ENCODE data around the gene MMP24OS.

Gene MMP24OS

GRCh38 chr20:35280523-35280922, 2.6 kb upstream of the MMP24OS start:
- no peak overlapping the region for H3K27ac ChIP-seq (replicated peaks)
- no peak for TF ChIP-seq SPI1 (IDR thresholded peaks at IDR 0.05; ENCODE audit: borderline replicate concordance, low read depth)
- TF ChIP-seq, protein P1, sequence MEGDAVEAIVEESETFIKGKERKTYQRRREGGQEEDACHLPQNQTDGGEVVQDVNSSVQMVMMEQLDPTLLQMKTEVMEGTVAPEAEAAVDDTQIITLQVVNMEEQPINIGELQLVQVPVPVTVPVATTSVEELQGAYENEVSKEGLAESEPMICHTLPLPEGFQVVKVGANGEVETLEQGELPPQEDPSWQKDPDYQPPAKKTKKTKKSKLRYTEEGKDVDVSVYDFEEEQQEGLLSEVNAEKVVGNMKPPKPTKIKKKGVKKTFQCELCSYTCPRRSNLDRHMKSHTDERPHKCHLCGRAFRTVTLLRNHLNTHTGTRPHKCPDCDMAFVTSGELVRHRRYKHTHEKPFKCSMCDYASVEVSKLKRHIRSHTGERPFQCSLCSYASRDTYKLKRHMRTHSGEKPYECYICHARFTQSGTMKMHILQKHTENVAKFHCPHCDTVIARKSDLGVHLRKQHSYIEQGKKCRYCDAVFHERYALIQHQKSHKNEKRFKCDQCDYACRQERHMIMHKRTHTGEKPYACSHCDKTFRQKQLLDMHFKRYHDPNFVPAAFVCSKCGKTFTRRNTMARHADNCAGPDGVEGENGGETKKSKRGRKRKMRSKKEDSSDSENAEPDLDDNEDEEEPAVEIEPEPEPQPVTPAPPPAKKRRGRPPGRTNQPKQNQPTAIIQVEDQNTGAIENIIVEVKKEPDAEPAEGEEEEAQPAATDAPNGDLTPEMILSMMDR (IDR thresholded peaks at IDR 0.05; ENCODE audit: insufficient read depth, low read length): no peak
- TF ChIP-seq GABPA (IDR thresholded peaks at IDR 0.05; ENCODE audit: low read depth): no peak
- TF ChIP-seq, protein P2, sequence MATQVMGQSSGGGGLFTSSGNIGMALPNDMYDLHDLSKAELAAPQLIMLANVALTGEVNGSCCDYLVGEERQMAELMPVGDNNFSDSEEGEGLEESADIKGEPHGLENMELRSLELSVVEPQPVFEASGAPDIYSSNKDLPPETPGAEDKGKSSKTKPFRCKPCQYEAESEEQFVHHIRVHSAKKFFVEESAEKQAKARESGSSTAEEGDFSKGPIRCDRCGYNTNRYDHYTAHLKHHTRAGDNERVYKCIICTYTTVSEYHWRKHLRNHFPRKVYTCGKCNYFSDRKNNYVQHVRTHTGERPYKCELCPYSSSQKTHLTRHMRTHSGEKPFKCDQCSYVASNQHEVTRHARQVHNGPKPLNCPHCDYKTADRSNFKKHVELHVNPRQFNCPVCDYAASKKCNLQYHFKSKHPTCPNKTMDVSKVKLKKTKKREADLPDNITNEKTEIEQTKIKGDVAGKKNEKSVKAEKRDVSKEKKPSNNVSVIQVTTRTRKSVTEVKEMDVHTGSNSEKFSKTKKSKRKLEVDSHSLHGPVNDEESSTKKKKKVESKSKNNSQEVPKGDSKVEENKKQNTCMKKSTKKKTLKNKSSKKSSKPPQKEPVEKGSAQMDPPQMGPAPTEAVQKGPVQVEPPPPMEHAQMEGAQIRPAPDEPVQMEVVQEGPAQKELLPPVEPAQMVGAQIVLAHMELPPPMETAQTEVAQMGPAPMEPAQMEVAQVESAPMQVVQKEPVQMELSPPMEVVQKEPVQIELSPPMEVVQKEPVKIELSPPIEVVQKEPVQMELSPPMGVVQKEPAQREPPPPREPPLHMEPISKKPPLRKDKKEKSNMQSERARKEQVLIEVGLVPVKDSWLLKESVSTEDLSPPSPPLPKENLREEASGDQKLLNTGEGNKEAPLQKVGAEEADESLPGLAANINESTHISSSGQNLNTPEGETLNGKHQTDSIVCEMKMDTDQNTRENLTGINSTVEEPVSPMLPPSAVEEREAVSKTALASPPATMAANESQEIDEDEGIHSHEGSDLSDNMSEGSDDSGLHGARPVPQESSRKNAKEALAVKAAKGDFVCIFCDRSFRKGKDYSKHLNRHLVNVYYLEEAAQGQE (IDR thresholded peaks at IDR 0.05; ENCODE audit: insufficient replicate concordance, low read depth): no peak
- TF ChIP-seq POLR2AphosphoS5 (IDR thresholded peaks at IDR 0.05; ENCODE audit: low read depth): no peak

DNA sequence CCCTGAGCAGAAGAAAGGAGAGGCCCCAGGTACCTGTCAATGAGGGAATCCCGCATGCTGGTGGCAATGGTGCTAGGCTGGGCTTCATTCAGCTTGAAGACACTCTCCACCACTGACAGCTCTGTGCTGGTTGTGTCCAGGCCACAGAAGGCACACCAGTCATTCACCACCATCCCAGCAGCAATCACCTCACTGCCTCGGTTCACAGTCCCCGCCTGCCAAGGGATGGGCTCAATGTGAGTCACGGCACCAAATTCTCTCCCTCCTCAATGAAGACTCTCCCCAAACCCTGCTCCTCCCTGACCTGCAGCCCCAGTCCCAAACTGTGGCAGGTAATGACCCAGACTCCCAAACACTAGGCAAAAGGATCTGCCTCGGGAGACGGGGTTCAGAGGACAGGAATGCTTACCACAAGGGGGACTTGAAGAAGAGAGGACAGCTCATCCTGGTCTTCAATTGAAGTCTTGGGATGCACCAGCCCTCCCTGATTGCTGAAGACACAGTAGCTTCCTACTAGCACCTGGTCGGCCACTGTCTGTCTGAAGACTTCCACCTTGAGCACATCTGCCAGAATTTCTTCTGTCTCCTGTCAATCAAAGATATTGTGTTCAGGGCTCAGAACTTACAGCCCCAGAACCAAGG, 1.7 kb upstream of the MMP24OS start:
- TF ChIP-seq, protein P1 (IDR thresholded peaks at IDR 0.05; ENCODE audit: insufficient read depth, low read length): no peak
- TF ChIP-seq, protein P2 (IDR thresholded peaks at IDR 0.05; ENCODE audit: insufficient replicate concordance, low read depth): no peak
- TF ChIP-seq POLR2AphosphoS5 (IDR thresholded peaks at IDR 0.05; ENCODE audit: low read depth) (no peak), SPI1 (IDR thresholded peaks at IDR 0.05; ENCODE audit: borderline replicate concordance, low read depth) (no peak), GABPA (IDR thresholded peaks at IDR 0.05; ENCODE audit: low read depth) (no peak)
- Histone ChIP-seq H3K27ac (replicated peaks) (no peak overlapping the region), H3K27me3 (ENCODE audit: insufficient read depth, poor library complexity, severe bottlenecking) (no peaks in the 10 kb centered on the region), H3K4me3 (replicated peaks; ENCODE audit: insufficient read depth, low read length) (no peak overlapping the region)
- DNase-seq (ENCODE audit: low read depth in 1 of 2, low spot score in 1 of 2): no peak

More at GRCh38 chr20:35280523-35280922, 2.6 kb upstream of the MMP24OS start:
- no peak overlapping the region for H3K4me3 ChIP-seq (replicated peaks; ENCODE audit: insufficient read depth, low read length)
- no peaks in the 10 kb centered on the region for H3K27me3 ChIP-seq (ENCODE audit: insufficient read depth, poor library complexity, severe bottlenecking)
- DNase-seq (ENCODE audit: low read depth in 1 of 2, low spot score in 1 of 2): no peak

DNA sequence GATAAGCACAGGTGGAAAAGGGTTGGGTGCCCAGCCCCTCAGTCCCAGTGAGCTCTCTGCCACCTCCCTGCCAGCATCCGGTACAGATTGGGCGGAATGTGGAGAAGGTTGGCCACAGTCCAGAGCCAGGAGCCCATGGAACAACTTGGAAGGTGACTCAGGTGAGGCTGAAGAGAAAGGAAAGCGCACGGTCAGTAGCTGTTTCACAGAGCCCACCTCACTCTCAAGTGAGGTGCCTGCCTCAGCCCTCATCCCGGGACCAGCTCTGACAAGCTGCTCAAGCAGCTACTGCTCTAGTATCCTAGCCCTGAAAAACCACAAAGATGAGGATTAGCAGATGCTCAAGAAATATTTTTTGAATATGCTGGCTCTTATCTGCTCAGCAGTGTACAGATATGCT, 1.1 kb upstream of the MMP24OS start:
- Histone ChIP-seq H3K27ac (replicated peaks) (no peak overlapping the region), H3K27me3 (ENCODE audit: insufficient read depth, poor library complexity, severe bottlenecking) (no peaks in the 10 kb centered on the region), H3K4me3 (replicated peaks; ENCODE audit: insufficient read depth, low read length) (no peak overlapping the region)
- DNase-seq (ENCODE audit: low read depth in 1 of 2, low spot score in 1 of 2): no peak
- TF ChIP-seq, protein P1 (IDR thresholded peaks at IDR 0.05; ENCODE audit: insufficient read depth, low read length): no peak
- TF ChIP-seq POLR2AphosphoS5 (IDR thresholded peaks at IDR 0.05; ENCODE audit: low read depth): no peak
- TF ChIP-seq GABPA (IDR thresholded peaks at IDR 0.05; ENCODE audit: low read depth): no peak
- TF ChIP-seq SPI1 (IDR thresholded peaks at IDR 0.05; ENCODE audit: borderline replicate concordance, low read depth): no peak

DNA sequence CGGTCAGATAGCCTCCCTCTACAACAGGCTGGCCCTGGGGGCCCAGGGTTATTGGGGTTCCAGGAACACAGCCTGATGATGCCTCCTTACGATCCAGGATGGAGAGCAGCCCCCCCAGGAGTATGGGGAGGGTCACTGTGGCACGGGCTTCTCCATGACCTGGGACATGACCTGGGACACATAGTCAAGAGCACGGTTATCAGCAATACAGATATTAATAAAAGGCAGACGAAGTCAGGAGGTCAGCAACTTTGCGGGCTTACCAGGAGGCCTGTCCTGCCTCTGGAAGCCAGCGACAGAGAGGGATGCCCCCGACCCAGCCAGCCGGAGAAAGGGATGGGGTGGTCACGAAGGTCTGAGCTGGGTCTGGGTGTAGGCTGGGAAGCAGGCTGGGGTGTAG, 795 bp downstream of the MMP24OS start:
- no peak for DNase-seq (ENCODE audit: low read depth in 1 of 2, low spot score in 1 of 2)

More for the DNA sequence above, 795 bp downstream of the MMP24OS start:
- peak overlapping the region; percentile 78 for H3K4me3 ChIP-seq (replicated peaks; ENCODE audit: insufficient read depth, low read length)
- peak overlapping the region; percentile 95 for H3K27ac ChIP-seq (replicated peaks)
- no peaks in the 10 kb centered on the region for H3K27me3 ChIP-seq (ENCODE audit: insufficient read depth, poor library complexity, severe bottlenecking)
- no peak for TF ChIP-seq GABPA (IDR thresholded peaks at IDR 0.05; ENCODE audit: low read depth)
- no peak for TF ChIP-seq SPI1 (IDR thresholded peaks at IDR 0.05; ENCODE audit: borderline replicate concordance, low read depth)
